ENCODE data around the gene CXCR5.

DNA sequence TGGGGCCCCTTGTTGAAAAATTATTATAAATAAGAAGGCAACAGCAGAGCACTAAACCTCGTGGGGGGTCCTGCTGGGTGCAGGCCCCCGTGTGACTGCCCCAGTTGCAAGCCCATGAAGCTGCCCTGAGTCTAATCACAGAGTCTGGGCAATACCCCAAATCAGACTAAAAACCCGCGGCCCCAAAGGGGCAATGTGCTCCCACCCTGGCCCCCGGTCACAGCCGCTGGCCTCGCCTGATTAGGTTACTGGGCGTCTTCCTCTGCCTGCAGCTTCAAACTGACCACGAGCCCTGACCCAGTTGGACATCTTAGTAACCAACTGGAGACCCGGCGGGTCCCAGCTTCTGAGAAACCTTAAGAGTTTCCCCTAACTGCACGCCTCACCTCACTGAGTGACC, 1.6 kb downstream of the CXCR5 start:
- TF ChIP-seq GLI4 (tag by site-specific recombination; IDR thresholded peaks at IDR 0.05) (no peak), IKZF3 (tag by site-specific recombination; IDR thresholded peaks at IDR 0.05) (no peak), ZNF394 (tag by site-specific recombination; IDR thresholded peaks at IDR 0.05; ENCODE audit: borderline replicate concordance) (no peak), ZNF19 (tag by site-specific recombination; IDR thresholded peaks at IDR 0.05; ENCODE audit: low read depth) (no peak), ZNF175 (tag by site-specific recombination; IDR thresholded peaks at IDR 0.05) (no peak), ZFP41 (tag by site-specific recombination; IDR thresholded peaks at IDR 0.05; ENCODE audit: borderline replicate concordance) (no peak), ZNF121 (tag by site-specific recombination; IDR thresholded peaks at IDR 0.05) (no peak)
- TF ChIP-seq, protein P1, sequence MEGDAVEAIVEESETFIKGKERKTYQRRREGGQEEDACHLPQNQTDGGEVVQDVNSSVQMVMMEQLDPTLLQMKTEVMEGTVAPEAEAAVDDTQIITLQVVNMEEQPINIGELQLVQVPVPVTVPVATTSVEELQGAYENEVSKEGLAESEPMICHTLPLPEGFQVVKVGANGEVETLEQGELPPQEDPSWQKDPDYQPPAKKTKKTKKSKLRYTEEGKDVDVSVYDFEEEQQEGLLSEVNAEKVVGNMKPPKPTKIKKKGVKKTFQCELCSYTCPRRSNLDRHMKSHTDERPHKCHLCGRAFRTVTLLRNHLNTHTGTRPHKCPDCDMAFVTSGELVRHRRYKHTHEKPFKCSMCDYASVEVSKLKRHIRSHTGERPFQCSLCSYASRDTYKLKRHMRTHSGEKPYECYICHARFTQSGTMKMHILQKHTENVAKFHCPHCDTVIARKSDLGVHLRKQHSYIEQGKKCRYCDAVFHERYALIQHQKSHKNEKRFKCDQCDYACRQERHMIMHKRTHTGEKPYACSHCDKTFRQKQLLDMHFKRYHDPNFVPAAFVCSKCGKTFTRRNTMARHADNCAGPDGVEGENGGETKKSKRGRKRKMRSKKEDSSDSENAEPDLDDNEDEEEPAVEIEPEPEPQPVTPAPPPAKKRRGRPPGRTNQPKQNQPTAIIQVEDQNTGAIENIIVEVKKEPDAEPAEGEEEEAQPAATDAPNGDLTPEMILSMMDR (tag by site-specific recombination; IDR thresholded peaks at IDR 0.05) = no peak
- TF ChIP-seq, protein P2, sequence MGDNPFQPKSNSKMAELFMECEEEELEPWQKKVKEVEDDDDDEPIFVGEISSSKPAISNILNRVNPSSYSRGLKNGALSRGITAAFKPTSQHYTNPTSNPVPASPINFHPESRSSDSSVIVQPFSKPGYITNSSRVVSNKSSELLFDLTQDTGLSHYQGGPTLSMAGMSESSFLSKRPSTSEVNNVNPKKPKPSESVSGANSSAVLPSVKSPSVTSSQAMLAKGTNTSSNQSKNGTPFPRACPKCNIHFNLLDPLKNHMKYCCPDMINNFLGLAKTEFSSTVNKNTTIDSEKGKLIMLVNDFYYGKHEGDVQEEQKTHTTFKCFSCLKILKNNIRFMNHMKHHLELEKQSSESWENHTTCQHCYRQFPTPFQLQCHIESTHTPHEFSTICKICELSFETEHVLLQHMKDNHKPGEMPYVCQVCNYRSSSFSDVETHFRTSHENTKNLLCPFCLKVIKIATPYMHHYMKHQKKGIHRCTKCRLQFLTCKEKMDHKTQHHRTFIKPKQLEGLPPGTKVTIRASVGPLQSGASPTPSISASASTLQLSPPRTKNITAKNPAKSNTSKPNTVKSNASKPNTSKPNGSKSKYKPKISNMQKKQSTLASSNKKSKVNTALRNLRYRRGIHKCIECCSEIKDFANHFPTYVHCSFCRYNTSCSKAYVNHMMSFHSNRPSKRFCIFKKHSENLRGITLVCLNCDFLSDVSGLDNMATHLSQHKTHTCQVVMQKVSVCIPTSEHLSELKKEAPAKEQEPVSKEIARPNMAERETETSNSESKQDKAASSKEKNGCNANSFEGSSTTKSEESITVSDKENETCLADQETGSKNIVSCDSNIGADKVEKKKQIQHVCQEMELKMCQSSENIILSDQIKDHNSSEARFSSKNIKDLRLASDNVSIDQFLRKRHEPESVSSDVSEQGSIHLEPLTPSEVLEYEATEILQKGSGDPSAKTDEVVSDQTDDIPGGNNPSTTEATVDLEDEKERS (tag by site-specific recombination; IDR thresholded peaks at IDR 0.05) = no peak
- TF ChIP-seq, protein P3, sequence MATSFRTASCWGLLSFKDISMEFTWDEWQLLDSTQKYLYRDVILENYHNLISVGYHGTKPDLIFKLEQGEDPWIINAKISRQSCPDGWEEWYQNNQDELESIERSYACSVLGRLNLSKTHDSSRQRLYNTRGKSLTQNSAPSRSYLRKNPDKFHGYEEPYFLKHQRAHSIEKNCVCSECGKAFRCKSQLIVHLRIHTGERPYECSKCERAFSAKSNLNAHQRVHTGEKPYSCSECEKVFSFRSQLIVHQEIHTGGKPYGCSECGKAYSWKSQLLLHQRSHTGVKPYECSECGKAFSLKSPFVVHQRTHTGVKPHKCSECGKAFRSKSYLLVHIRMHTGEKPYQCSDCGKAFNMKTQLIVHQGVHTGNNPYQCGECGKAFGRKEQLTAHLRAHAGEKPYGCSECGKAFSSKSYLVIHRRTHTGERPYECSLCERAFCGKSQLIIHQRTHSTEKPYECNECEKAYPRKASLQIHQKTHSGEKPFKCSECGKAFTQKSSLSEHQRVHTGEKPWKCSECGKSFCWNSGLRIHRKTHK (tag by site-specific recombination; IDR thresholded peaks at IDR 0.05) = no peak
- TF ChIP-seq, protein P4, sequence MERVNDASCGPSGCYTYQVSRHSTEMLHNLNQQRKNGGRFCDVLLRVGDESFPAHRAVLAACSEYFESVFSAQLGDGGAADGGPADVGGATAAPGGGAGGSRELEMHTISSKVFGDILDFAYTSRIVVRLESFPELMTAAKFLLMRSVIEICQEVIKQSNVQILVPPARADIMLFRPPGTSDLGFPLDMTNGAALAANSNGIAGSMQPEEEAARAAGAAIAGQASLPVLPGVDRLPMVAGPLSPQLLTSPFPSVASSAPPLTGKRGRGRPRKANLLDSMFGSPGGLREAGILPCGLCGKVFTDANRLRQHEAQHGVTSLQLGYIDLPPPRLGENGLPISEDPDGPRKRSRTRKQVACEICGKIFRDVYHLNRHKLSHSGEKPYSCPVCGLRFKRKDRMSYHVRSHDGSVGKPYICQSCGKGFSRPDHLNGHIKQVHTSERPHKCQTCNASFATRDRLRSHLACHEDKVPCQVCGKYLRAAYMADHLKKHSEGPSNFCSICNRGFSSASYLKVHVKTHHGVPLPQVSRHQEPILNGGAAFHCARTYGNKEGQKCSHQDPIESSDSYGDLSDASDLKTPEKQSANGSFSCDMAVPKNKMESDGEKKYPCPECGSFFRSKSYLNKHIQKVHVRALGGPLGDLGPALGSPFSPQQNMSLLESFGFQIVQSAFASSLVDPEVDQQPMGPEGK (tag by site-specific recombination; IDR thresholded peaks at IDR 0.05) = no peak
- TF ChIP-seq, protein P5, sequence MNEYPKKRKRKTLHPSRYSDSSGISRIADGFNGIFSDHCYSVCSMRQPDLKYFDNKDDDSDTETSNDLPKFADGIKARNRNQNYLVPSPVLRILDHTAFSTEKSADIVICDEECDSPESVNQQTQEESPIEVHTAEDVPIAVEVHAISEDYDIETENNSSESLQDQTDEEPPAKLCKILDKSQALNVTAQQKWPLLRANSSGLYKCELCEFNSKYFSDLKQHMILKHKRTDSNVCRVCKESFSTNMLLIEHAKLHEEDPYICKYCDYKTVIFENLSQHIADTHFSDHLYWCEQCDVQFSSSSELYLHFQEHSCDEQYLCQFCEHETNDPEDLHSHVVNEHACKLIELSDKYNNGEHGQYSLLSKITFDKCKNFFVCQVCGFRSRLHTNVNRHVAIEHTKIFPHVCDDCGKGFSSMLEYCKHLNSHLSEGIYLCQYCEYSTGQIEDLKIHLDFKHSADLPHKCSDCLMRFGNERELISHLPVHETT (tag by site-specific recombination; IDR thresholded peaks at IDR 0.05) = no peak
- TF ChIP-seq, protein P6, sequence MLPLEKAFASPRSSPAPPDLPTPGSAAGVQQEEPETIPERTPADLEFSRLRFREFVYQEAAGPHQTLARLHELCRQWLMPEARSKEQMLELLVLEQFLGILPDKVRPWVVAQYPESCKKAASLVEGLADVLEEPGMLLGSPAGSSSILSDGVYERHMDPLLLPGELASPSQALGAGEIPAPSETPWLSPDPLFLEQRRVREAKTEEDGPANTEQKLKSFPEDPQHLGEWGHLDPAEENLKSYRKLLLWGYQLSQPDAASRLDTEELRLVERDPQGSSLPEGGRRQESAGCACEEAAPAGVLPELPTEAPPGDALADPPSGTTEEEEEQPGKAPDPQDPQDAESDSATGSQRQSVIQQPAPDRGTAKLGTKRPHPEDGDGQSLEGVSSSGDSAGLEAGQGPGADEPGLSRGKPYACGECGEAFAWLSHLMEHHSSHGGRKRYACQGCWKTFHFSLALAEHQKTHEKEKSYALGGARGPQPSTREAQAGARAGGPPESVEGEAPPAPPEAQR (tag by site-specific recombination; IDR thresholded peaks at IDR 0.05) = no peak
